Naive thymus-derived CD8-positive, alpha-beta T cell (primary cell): ENCODE data around the gene FRMD5. TPM values are rescaled to one million over a fixed set of nuclear protein-coding genes. Genes with fewer than 3 reads are reported as not detected.
A peak's percentile ranks its signal among the peaks of the same experiment; 100 is the strongest.

Experiments
- ATAC-seq, 2 donors: fragments of 150-1000 bp; cut with Tn5 transposase in 1 of 2; sonication (Bioruptor Pico), chemical (Tn5 transposase) in 1 of 2; 1 replicate in 1 of 2; 2 replicates in 1 of 2; pipeline ENCODE4 v1.10.0; 2021; ENCODE audit warnings: mild to moderate bottlenecking in 2 of 2, moderate library complexity in 2 of 2
- POLR2A ChIA-PET: fragments of 350-600 bp; sonication (Branson Sonifier 250); formaldehyde crosslinking; loops from one replicate; lab custom pipeline; 2021; ENCODE audit warnings: antibody characterized with exemption; lab: Charles Lee
- DNase-seq, 10 donors: peaks; one replicate each; pipeline versions ENCODE4 v3.0.0 to v3.0.0-alpha.2; 2020 to 2022
- H3K27ac Mint-ChIP-seq, 10 donors: one replicate each; pipeline ENCODE4 v1.8.0; 2020 to 2022; ENCODE audit warnings: mild to moderate bottlenecking in 10 of 10, mixed read lengths in 10 of 10, moderate library complexity in 4 of 10, inconsistent platforms in 1 of 10
- H3K27me3 Mint-ChIP-seq, 5 donors: one replicate each; pipeline ENCODE4 v1.8.0; 2021 to 2022; ENCODE audit warnings: mixed read lengths in 5 of 5
- H3K36me3 Mint-ChIP-seq, 3 donors: one replicate each; pipeline ENCODE4 v1.8.0; 2020 to 2022; ENCODE audit warnings: mixed read lengths in 3 of 3, mild to moderate bottlenecking in 2 of 3, inconsistent platforms in 1 of 3
- H3K4me1 Mint-ChIP-seq, 4 donors: one replicate each; pipeline ENCODE4 v1.8.0; 2021 to 2022; ENCODE audit warnings: mixed read lengths in 4 of 4
- H3K4me3 Mint-ChIP-seq, 10 donors: one replicate each; pipeline ENCODE4 v1.8.0; 2020 to 2022; ENCODE audit warnings: mild to moderate bottlenecking in 10 of 10, mixed read lengths in 10 of 10, moderate library complexity in 6 of 10, inconsistent platforms in 1 of 10
- H3K9me3 Mint-ChIP-seq, 9 donors: one replicate each; pipeline ENCODE4 v1.8.0; 2020 to 2022; ENCODE audit warnings: mixed read lengths in 9 of 9, mild to moderate bottlenecking in 3 of 9, inconsistent platforms in 1 of 9, moderate library complexity in 1 of 9
- polyA plus RNA-seq, 3 donors: library from polyadenylated mRNA; unstranded; fragments of 300-500 nt; fragmentation: Illumina TruSeq; gene quantifications; one replicate each; pipeline ENCODE4 v1.2.3, GENCODE V29; 2021
- total RNA-seq, 8 experiments: library from RNA in 2 of 8; stranded (reverse) in 2 of 8; gene quantifications; one replicate each; pipeline ENCODE4 v1.2.3 and lab custom pipeline; 2021 to 2026

The FRMD5 gene
- total and polyA plus RNA-seq, 5 experiments from 2014 or later: 0.14 to 0.21 (median 0.18) TPM; not detected in 1

DNA sequence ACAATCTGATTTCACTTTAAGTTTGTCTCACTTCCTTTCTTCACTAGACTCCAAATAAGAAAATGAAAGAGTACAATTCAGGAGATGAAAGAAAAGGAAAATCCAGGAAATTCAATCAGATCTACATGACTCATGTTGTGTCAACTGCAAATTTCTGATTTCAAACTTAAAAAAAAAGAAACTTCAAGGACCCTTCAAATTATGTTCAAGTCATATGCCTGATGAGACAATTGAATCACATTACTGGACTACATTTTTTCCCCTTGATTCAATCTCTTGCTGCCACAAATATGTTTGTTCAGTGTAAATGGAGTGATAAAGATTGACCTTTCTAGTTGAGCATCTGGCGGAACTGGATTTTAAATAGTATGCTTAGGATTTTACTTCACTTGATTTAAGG lies 37.4 kb downstream of the FRMD5 start:
- Mint-ChIP-seq H3K4me3 (no peak overlapping the region), H3K4me1 (peaks cover 0 to 2% (median 0%) of the 10 kb centered on the region in 4 donors), H3K9me3 (no peaks in the 10 kb centered on the region), H3K36me3 (no peaks in the 10 kb centered on the region), H3K27me3 (peaks cover 19 to 32% (median 23%) of the 10 kb centered on the region in 5 donors), H3K27ac (no peak overlapping the region)
- no peak for DNase-seq
- ATAC-seq: no peak
- POLR2A ChIA-PET: no interaction called here

DNA sequence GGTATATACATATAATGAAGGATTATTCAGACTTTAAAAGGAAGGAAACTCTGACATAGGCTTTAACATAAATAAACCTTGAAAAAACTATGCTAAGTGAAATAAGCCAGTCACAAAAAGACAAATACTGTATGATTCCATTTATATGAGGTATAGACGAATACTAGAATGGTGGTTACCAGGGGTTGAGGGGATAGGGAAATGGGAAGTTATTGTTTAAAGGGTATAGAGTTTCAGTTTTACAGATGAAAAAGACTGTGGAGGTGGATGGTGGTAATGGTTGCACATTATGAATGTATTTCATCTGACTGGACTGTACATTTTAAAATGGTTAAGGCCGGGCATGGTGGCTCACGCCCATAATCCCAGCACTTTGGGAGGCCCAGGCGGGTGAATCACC lies 41.7 kb downstream of the FRMD5 start:
- DNase-seq (no peak), ATAC-seq (no peak)
- Mint-ChIP-seq H3K36me3 (no peaks in the 10 kb centered on the region), H3K4me1 (no peaks in the 10 kb centered on the region), H3K27ac (no peak overlapping the region), H3K4me3 (no peak overlapping the region), H3K27me3 (peaks cover 4 to 37% (median 23%) of the 10 kb centered on the region in 5 donors), H3K9me3 (no peaks in the 10 kb centered on the region)
- POLR2A ChIA-PET: no interaction called here

DNA sequence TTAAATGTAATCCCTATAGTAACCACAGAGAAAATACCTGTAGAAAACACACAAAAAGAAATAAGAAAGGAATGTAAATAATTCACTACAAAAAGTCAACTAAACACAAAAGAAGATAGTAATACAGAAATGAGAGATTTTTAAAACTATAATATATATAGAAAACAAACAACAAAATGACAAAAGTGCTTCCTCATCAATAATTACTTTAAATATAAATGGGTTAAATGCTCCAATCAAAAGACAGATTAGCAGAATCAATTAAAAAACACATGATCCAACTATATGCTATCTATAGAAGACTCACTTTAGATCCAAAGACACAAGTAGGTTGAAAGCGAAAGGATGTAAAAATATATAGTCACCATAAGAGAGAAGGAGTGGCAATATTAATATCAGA lies 45.8 kb downstream of the FRMD5 start:
- POLR2A ChIA-PET: no interaction called here
- no peaks in the 10 kb centered on the region for H3K36me3 Mint-ChIP-seq
- DNase-seq: no peak
- no peak for ATAC-seq
- no peaks in the 10 kb centered on the region for H3K4me1 Mint-ChIP-seq
- H3K27ac Mint-ChIP-seq: no peak overlapping the region
- no peaks in the 10 kb centered on the region for H3K9me3 Mint-ChIP-seq
- H3K4me3 Mint-ChIP-seq: no peak overlapping the region
- peaks cover 8 to 42% (median 15%) of the 10 kb centered on the region in 5 donors for H3K27me3 Mint-ChIP-seq

DNA sequence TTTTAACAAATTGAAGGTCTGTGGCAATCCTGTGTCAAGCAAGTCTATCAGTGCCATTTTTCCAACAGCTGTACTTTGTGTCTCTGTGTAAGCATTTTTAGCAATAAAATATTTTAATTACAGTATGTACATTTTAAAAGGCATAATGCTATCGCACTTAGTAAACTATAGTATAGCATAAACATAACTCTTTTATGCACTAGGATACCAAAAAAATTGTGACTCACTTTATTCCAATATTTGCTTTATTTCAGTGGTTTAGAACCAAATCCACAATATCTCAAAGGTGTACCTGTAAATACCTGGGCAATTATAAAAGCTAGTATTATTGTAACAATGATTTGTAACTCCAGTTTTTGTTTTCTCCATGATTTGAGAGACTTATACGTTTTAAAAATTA lies 46.5 kb downstream of the FRMD5 start:
- Mint-ChIP-seq H3K36me3 (no peaks in the 10 kb centered on the region), H3K27me3 (peaks cover 8 to 39% (median 15%) of the 10 kb centered on the region in 5 donors)

GRCh38 chr15:44147636-44148035 lies 47.4 kb downstream of the FRMD5 start:
- Mint-ChIP-seq H3K4me3 (no peak overlapping the region), H3K27me3 (peaks cover 4 to 30% (median 13%) of the 10 kb centered on the region in 5 donors), H3K27ac (no peak overlapping the region), H3K9me3 (no peaks in the 10 kb centered on the region), H3K36me3 (no peaks in the 10 kb centered on the region), H3K4me1 (no peaks in the 10 kb centered on the region)
- ATAC-seq (no peak), DNase-seq (no peak)
- POLR2A ChIA-PET: no interaction called here

More for the DNA sequence above, 46.5 kb downstream of the FRMD5 start:
- no peak for DNase-seq
- Mint-ChIP-seq H3K27ac (no peak overlapping the region), H3K4me1 (no peaks in the 10 kb centered on the region), H3K4me3 (no peak overlapping the region), H3K9me3 (no peaks in the 10 kb centered on the region)
- ATAC-seq: no peak
- POLR2A ChIA-PET: no interaction called here

DNA sequence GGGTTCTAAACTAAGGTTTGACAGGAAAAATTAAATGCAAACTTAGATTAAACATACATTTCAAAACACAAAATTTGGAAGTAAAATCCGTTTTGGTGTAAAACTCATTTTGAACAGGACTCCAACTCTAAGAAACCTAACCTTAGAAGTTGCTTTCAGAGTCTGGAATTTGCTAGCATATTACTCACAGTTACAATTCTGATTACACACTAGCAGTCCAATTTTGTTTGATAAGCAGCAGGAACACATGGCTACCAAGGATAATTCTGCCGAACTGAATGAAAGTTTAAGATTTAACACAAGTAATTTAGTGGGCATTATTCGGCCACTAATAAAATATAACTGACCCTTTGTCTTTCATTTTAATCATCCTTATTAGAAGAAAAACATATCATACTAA lies 49.6 kb downstream of the FRMD5 start:
- Mint-ChIP-seq H3K4me3 (no peak overlapping the region), H3K4me1 (no peaks in the 10 kb centered on the region), H3K27ac (no peak overlapping the region), H3K9me3 (no peaks in the 10 kb centered on the region), H3K36me3 (no peaks in the 10 kb centered on the region), H3K27me3 (peaks cover 4 to 27% (median 10%) of the 10 kb centered on the region in 5 donors)
- ATAC-seq (no peak), DNase-seq (no peak)
- POLR2A ChIA-PET: no interaction called here

DNA sequence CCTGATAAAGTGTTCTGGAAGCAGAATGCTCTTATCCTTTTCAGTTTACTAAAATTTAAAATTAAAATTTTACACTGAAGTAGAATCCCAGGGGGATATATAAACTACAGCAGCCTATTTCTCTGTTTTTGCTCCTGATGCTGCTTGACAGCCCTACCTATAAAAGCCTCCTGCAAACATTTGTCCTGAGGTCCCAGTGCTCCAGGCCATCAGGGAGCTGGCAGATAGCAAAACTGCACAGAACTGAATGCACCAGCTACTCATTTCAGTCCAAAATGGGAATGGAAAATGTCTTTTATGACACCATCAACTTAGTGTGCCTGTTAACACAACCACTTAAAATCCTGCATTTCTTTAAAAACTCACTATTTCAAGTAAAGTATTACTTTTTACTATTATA lies 50.1 kb downstream of the FRMD5 start:
- DNase-seq: no peak
- POLR2A ChIA-PET: no interaction called here

GRCh38 chr15:44144184-44144583 lies 50.9 kb downstream of the FRMD5 start:
- H3K27me3 Mint-ChIP-seq: peaks cover 3 to 15% (median 5%) of the 10 kb centered on the region in 5 donors
- no peaks in the 10 kb centered on the region for H3K4me1 Mint-ChIP-seq
- no peak for DNase-seq
- H3K36me3 Mint-ChIP-seq: no peaks in the 10 kb centered on the region
- H3K27ac Mint-ChIP-seq: no peak overlapping the region
- H3K9me3 Mint-ChIP-seq: no peaks in the 10 kb centered on the region
- POLR2A ChIA-PET: no interaction called here
- ATAC-seq: no peak
- no peak overlapping the region for H3K4me3 Mint-ChIP-seq

More for the DNA sequence above, 50.1 kb downstream of the FRMD5 start:
- no peak for ATAC-seq
- H3K27ac Mint-ChIP-seq: no peak overlapping the region
- H3K27me3 Mint-ChIP-seq: peaks cover 3 to 23% (median 7%) of the 10 kb centered on the region in 5 donors
- no peaks in the 10 kb centered on the region for H3K36me3 Mint-ChIP-seq
- no peaks in the 10 kb centered on the region for H3K4me1 Mint-ChIP-seq
- H3K4me3 Mint-ChIP-seq: no peak overlapping the region
- no peaks in the 10 kb centered on the region for H3K9me3 Mint-ChIP-seq

DNA sequence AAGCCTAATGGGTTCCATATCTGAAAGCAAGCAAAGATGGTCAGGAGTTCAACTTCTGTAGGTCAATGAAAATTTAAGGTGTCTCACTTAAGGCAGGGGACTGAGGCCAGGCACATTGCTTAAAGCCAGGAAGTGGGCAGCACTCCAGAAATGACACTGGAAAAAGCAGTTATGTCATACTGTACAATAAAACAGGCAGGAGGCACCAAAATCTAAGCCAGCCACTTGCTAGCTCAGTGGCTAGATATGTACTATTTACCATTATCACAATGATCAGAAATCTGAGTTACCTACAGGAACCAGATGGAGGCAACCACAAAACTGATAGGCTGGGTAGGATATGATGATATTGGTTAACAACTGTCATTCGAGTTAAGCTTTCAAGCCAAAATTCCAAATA lies 57.3 kb downstream of the FRMD5 start:
- H3K27me3 Mint-ChIP-seq: peaks cover 0 to 3% (median 2%) of the 10 kb centered on the region in 5 donors
- H3K4me1 Mint-ChIP-seq: no peaks in the 10 kb centered on the region
- DNase-seq (no peak), ATAC-seq (no peak)
- no peak overlapping the region for H3K27ac Mint-ChIP-seq
- no peak overlapping the region for H3K4me3 Mint-ChIP-seq
- no peaks in the 10 kb centered on the region for H3K36me3 Mint-ChIP-seq
- H3K9me3 Mint-ChIP-seq: no peaks in the 10 kb centered on the region
- POLR2A ChIA-PET: no interaction called here

GRCh38 chr15:44136991-44137477 lies 58.0 kb downstream of the FRMD5 start:
- Mint-ChIP-seq H3K9me3 (no peaks in the 10 kb centered on the region), H3K27me3 (peaks cover 2 to 8% (median 4%) of the 10 kb centered on the region in 5 donors), H3K36me3 (no peaks in the 10 kb centered on the region), H3K4me3 (no peak overlapping the region), H3K27ac (no peak overlapping the region), H3K4me1 (no peaks in the 10 kb centered on the region)
- POLR2A ChIA-PET: no interaction called here
- no peak for ATAC-seq
- DNase-seq: no peak

- Mint-ChIP-seq H3K36me3 (no peaks in the 10 kb centered on the region), H3K27ac (no peak overlapping the region), H3K4me1 (peaks cover 0 to 1% (median 0%) of the 10 kb centered on the region in 4 donors), H3K27me3 (peaks cover 10 to 26% (median 15%) of the 10 kb centered on the region in 5 donors), H3K9me3 (no peaks in the 10 kb centered on the region), H3K4me3 (no peak overlapping the region)
- DNase-seq (no peak), ATAC-seq (no peak)
- POLR2A ChIA-PET: no interaction called here
These were observed 63.0 kb downstream of the FRMD5 start for GRCh38 chr15:44132057-44132456.

DNA sequence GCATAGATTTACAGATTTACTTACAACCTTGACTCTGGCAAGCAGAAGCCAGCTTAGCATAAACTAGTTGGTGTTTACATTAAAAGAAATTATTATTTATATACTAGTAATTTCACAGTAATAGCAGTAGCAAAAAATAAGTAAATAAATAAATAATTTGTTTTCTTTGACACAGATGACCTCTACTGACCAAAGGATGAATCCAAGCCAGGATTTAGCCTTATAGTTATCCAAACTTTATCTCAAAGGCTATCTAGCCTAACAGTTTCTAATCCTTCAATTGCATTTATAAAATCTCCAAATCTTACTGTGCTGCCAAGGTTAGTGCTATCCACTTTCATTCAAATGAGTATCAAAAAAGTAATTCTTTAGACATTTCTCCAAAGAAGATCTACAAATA lies 64.3 kb downstream of the FRMD5 start:
- no peak overlapping the region for H3K4me3 Mint-ChIP-seq
- DNase-seq (no peak), ATAC-seq (no peak)
- H3K4me1 Mint-ChIP-seq: peaks cover 0 to 1% (median 0%) of the 10 kb centered on the region in 4 donors
- no peaks in the 10 kb centered on the region for H3K9me3 Mint-ChIP-seq
- H3K36me3 Mint-ChIP-seq: no peaks in the 10 kb centered on the region
- no peak overlapping the region for H3K27ac Mint-ChIP-seq
- H3K27me3 Mint-ChIP-seq: peaks cover 16 to 30% (median 17%) of the 10 kb centered on the region in 5 donors
- POLR2A ChIA-PET: no interaction called here

DNA sequence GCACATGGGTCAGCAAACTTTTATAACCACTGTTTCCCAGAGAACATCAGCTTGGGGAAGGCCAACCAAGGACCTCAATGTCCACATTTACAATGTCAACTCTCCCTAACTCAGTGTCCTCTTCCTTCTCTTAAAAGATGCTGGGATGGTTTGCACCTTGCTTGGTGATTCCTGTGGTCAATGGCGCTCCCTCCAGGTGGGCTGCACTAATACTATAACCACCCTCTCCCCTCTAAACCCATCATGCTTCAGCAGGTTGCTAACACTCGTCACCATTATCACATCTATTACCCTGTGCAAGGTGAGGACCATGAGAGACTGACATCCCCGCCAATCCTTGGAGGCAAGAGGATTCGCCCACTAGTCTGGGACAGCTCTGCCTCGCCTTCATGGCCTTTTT lies 65.2 kb downstream of the FRMD5 start:
- H3K36me3 Mint-ChIP-seq: no peaks in the 10 kb centered on the region

DNA sequence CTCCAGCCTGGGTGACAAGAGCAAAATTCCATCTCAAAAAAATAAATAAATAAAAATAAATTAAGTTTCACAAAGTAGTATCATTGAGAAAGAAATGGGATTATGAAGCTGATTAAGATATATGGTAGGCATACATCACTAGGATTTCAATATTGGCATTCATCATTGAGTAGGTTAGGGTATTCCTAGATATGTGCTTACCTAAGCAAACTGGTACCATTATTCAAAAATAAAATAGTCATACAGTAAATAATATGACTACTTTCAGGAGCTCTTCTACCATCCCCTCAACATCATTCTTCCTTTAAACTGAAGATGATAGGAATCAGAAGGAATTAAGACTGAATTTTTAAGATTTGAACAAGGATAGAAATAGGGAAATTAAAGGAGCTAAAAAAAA lies 66.6 kb downstream of the FRMD5 start:
- no peak for ATAC-seq
- Mint-ChIP-seq H3K36me3 (no peaks in the 10 kb centered on the region), H3K9me3 (no peaks in the 10 kb centered on the region), H3K27me3 (peaks cover 14 to 32% (median 17%) of the 10 kb centered on the region in 5 donors), H3K27ac (no peak overlapping the region), H3K4me1 (peaks cover 0 to 1% (median 0%) of the 10 kb centered on the region in 4 donors), H3K4me3 (no peak overlapping the region)
- no peak for DNase-seq
- POLR2A ChIA-PET: no interaction called here

More for the DNA sequence above, 65.2 kb downstream of the FRMD5 start:
- H3K4me1 Mint-ChIP-seq: peaks cover 0 to 1% (median 0%) of the 10 kb centered on the region in 4 donors
- no peak for DNase-seq
- POLR2A ChIA-PET: no interaction called here
- H3K27me3 Mint-ChIP-seq: peaks cover 16 to 30% (median 17%) of the 10 kb centered on the region in 5 donors
- H3K9me3 Mint-ChIP-seq: no peaks in the 10 kb centered on the region
- ATAC-seq: no peak
- no peak overlapping the region for H3K4me3 Mint-ChIP-seq
- H3K27ac Mint-ChIP-seq: peak overlapping the region in 1 of 10 donors; percentile 32
